Fibroblast of pulmonary artery (primary cell): ENCODE data around the gene SDK2.

Experiments
- DNase-seq: peaks from one replicate; pipeline ENCODE4 v3.0.0-alpha.2; 2010; ENCODE audit warnings: low read depth
- H3K4me3 ChIP-seq: replicated peaks from 2 replicates; pipeline ENCODE4 v1.5.1; 2011; ENCODE audit warnings: low read depth, mild to moderate bottlenecking, control low read depth, low read length, moderate library complexity
- TF ChIP-seq, protein P1 (sequence below): IDR thresholded peaks from 2 replicates; pipeline ENCODE4 v1.5.1; 2011; ENCODE audit warnings: mild to moderate bottlenecking, control low read depth, low read length, inconsistent platforms; ENCODE audit errors: missing control alignments

The SDK2 gene

DNA sequence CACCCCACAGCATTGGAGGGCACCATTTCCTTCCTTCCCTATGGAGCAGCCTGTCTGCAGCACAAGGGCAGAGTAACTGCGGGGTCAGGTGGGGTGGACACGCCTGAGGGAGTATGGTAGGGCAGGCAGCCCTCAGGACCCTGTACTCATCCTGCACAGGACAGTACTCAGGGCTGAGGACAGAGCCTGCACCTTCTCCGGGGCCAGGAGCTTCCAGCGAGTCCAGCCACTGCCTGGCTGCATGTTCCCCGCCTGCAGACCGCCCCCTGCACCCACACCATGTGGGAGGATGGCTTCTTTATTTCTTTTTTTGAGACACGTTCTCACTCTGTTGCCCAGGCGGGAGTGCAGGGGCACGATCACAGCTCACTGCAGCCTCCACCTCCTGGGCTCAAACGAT, 284.9 kb downstream of the SDK2 start:
- DNase-seq: no peak
- TF ChIP-seq, protein P1, sequence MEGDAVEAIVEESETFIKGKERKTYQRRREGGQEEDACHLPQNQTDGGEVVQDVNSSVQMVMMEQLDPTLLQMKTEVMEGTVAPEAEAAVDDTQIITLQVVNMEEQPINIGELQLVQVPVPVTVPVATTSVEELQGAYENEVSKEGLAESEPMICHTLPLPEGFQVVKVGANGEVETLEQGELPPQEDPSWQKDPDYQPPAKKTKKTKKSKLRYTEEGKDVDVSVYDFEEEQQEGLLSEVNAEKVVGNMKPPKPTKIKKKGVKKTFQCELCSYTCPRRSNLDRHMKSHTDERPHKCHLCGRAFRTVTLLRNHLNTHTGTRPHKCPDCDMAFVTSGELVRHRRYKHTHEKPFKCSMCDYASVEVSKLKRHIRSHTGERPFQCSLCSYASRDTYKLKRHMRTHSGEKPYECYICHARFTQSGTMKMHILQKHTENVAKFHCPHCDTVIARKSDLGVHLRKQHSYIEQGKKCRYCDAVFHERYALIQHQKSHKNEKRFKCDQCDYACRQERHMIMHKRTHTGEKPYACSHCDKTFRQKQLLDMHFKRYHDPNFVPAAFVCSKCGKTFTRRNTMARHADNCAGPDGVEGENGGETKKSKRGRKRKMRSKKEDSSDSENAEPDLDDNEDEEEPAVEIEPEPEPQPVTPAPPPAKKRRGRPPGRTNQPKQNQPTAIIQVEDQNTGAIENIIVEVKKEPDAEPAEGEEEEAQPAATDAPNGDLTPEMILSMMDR: no peak
- no peak overlapping the region for H3K4me3 ChIP-seq

DNA sequence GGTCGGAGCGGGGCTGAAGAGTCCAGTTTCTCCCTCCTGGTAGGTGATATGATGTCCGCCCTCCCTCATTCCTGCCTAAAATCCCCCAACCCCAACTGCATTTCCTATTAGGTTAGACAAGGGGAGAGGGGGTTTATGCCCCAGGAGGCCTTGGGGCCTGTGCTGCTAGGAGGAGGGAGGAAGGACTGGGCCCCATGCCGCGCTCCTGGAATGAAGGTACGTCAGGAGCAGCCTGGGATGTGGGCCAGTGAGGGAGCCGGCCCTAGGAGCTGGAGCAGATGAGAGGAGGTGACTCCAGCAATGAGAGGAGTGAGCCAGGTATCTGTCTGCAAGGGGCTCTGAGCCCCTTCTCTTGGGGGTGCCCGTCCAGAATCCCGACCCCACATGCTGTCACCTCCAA, 285.6 kb downstream of the SDK2 start:
- H3K4me3 ChIP-seq: no peak overlapping the region
- DNase-seq: no peak
- TF ChIP-seq, protein P1: no peak

GRCh38 chr17:73357981-73358380, 286.3 kb downstream of the SDK2 start:
- DNase-seq: no peak

GRCh38 chr17:73357318-73357717, 286.9 kb downstream of the SDK2 start:
- no peak for DNase-seq
- TF ChIP-seq, protein P1: no peak
- no peak overlapping the region for H3K4me3 ChIP-seq

More at GRCh38 chr17:73357981-73358380, 286.3 kb downstream of the SDK2 start:
- no peak overlapping the region for H3K4me3 ChIP-seq
- TF ChIP-seq, protein P1: no peak

DNA sequence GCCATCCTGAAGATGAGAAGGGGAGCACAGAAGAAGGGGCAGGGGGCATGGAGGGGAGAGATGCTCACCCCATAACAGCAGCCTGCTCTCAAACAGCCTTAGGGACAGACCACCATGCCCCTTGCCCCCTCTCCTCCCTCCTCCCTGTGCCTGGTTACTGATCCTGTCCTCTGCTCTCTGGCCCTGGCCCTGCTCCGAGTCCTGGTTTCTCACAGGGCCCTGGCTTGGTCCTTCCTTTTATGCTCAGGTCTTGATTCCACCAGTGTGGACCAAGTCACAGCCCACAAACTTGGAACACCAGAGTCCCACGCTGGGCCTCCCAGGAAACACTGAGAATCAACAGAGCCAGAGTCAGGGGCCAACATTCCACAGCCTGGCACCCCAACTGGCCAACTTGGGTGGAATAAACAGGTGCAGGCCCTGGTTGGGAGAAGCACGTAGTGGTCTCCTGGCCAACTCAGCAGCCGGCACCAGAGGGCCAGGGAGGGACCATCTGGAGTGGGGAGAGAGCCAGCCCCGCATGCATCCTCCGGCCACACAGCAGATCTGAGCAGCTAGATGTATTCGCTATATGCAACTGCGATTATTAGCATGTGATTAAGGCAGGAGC, 287.6 kb downstream of the SDK2 start:
- TF ChIP-seq, protein P1: no peak
- no peak overlapping the region for H3K4me3 ChIP-seq
- DNase-seq: no peak

DNA sequence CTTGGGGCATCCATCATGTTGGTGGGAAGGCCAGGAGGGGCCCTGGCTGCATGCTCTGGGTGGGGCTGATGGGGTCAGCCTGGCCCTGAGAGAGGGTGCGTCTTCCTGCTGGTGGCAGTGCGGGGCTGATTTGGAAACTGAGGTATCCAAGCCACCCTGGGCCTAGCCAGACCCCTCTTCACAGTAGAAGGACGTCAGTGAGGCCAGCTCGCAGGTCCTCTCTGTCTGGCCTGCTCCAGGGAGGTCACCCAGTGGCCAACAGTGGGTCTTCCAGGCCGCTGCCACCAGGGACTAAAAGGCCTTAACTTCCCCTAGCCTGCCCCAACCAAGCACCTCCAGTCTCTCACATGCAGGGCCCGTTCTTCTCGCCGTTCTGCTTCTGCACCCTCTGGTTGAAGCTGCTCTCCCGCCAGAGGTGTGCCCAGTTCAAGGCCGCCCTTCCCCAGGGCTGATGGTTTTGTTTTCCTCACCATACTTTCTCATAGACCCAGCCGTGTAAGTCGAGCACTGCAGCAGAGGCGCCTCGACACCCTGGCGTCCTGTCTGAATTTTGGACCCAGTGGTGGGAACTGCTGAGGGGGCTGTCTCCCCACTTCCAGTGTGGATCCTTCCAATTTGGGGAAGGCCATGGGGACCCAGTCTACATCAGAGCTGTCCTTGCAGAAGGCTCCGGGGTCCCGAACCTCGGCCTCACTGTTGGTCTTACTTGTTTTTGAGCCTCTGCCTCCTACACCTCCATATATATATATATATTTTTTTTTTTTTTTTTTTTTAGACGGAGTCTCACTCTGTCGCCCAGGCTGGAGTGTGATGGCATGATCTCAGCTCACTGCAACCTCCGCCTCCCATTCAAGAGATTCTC, 289.6 kb downstream of the SDK2 start:
- TF ChIP-seq, protein P1: no peak
- no peak for DNase-seq
- H3K4me3 ChIP-seq: no peak overlapping the region

GRCh38 chr17:73352261-73352660, 292.0 kb downstream of the SDK2 start:
- TF ChIP-seq, protein P1: no peak
- H3K4me3 ChIP-seq: no peak overlapping the region
- DNase-seq: no peak
